Body of pancreas (tissue), 4 donors: ENCODE data around the gene DIO1. TPM values are rescaled to one million over a fixed set of nuclear protein-coding genes. Genes with fewer than 3 reads are reported as not detected.
A peak's percentile ranks its signal among the peaks of the same experiment; 100 is the strongest.

ENCODE experiments used
- ATAC-seq: fragments of 150-250 bp; one replicate; pipeline ENCODE4 v1.9.1; 2016
- DNase-seq, 4 donors: peaks; one replicate each; pipeline ENCODE4 v3.0.0-alpha.2; 2019
- H3K27ac ChIP-seq, 4 donors: fragments of 200-600 bp; sonication (generic); 1 replicate in 3 of 4; 2 replicates in 1 of 4; pipeline versions ENCODE4 v1.5.1 to v1.6.1; 2016 to 2019; ENCODE audit warnings: mild to moderate bottlenecking in 1 of 4, mixed read lengths in 1 of 4, moderate library complexity in 1 of 4
- H3K27me3 ChIP-seq, 2 donors: fragments of 200-600 bp; sonication (generic); one replicate each; pipeline ENCODE4 v1.6.0; 2016; ENCODE audit warnings: mild to moderate bottlenecking in 1 of 2
- H3K36me3 ChIP-seq, 2 donors: fragments of 200-600 bp; sonication (generic); replicated peaks in 1 of 2; 2 replicates each; pipeline ENCODE4 v1.5.1; 2016; ENCODE audit warnings: low read depth in 2 of 2; ENCODE audit not compliant: insufficient read depth in 1 of 2
- H3K4me1 ChIP-seq: fragments of 200-600 bp; sonication (generic); one replicate; pipeline ENCODE4 v1.6.0; 2016
- H3K4me3 ChIP-seq, 2 donors: fragments of 200-600 bp; sonication (generic); 1 replicate in 1 of 2; 2 replicates in 1 of 2; pipeline ENCODE4 v1.5.1; 2016 to 2019
- H3K9me3 ChIP-seq, 3 donors: fragments of 200-600 bp; sonication (generic); 1 replicate in 2 of 3; 2 replicates in 1 of 3; pipeline ENCODE4 v1.5.1; 2016
- POLR2A ChIP-seq, 3 donors: fragments of 450-650 bp; IDR thresholded peaks; one replicate each; pipeline ENCODE4 v1.6.1; 2016; ENCODE audit warnings: antibody characterized with exemption in 3 of 3, mild to moderate bottlenecking in 2 of 3
- WGBS, 2 donors: methylation state at CpG; one replicate each; pipeline ENCODE4 v1.1.5; 2017; 5-methylcytosine and 5-hydroxymethylcytosine counted together
- intact Hi-C: fragments of 100-400 bp; cut with DNase I; formaldehyde crosslinking; loops from one replicate; pipeline ENCODE4 v1.15.1; 2023
- total RNA-seq, 2 donors: library from RNA; depleted of rRNA; stranded (reverse); fragments of >200 nt; gene quantifications; one replicate each; pipeline ENCODE4 v1.1.0, GENCODE V29; 2016
- TF ChIP-seq, protein P1 (sequence below), 7 experiments: fragments of 450-650 bp in 4 of 7; fragments of 200-600 bp in 3 of 7; sonication (generic) in 3 of 7; IDR thresholded peaks; one replicate each; pipeline ENCODE4 v1.5.1; 2016 to 2019; ENCODE audit warnings: antibody characterized with exemption in 7 of 7

DIO1 gene
- total RNA-seq, 2 donors from 2014 or later: not detected

DNA sequence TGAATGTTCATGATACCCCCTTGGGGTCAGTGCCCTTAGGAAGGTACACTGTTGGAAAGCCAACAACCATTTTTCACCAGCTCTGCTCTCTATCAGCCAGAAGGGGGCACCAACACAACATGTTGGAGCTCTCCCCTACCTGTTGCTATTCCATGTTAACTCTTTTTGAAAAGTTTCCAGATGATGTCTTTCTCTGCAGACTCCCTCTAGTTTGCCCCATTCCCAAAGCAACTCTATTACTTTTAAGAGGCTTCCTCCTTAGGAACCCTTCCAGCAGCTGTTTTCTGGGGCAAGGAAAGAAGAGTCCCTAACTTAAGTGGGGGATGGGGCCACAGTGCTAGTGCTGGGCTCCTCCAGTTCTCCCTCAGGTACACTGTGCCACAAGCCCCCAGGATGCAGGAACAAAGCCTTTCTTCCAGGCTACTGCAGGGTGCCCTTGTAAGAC is 33.0 kb upstream of the DIO1 start:
- Histone ChIP-seq H3K9me3 (no peaks in the 10 kb centered on the region), H3K4me3 (no peak overlapping the region), H3K36me3 (peaks cover 12 to 13% of the 10 kb centered on the region in 2 donors), H3K27me3 (no peaks in the 10 kb centered on the region), H3K4me1 (no peaks in the 10 kb centered on the region), H3K27ac (no peak overlapping the region)
- intact Hi-C loops: loop anchor here (10.0 kb wide), 1 partner anchor 94 kb away; no protein-coding TSS in a partner anchor
- DNase-seq (peak; percentile 30 to 54 (median 49)), ATAC-seq (peak; percentile 66)
- TF ChIP-seq, protein P1, sequence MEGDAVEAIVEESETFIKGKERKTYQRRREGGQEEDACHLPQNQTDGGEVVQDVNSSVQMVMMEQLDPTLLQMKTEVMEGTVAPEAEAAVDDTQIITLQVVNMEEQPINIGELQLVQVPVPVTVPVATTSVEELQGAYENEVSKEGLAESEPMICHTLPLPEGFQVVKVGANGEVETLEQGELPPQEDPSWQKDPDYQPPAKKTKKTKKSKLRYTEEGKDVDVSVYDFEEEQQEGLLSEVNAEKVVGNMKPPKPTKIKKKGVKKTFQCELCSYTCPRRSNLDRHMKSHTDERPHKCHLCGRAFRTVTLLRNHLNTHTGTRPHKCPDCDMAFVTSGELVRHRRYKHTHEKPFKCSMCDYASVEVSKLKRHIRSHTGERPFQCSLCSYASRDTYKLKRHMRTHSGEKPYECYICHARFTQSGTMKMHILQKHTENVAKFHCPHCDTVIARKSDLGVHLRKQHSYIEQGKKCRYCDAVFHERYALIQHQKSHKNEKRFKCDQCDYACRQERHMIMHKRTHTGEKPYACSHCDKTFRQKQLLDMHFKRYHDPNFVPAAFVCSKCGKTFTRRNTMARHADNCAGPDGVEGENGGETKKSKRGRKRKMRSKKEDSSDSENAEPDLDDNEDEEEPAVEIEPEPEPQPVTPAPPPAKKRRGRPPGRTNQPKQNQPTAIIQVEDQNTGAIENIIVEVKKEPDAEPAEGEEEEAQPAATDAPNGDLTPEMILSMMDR (IDR thresholded peaks at IDR 0.05): peak; percentile 17 to 76 (median 68)
- no peak for TF ChIP-seq POLR2A (IDR thresholded peaks at IDR 0.05)

DNA sequence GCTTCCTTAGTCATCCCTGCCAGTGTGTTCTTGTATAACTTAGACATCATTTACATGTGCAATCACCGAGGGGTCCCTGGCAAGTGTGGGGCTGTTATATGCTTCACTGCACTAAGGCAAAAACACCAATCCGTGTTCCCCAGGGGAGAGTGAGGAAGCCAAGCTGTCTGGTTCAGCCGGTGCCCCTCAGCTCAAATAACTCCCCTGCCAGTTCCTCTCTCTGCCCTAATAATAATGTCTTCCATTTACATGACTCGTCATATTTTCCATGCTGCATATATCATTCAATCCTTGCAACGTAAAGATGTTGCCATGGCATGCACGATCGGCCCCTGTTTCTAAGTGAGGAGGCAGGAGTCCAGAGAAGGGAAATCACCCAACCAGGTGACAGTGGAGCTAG is 31.5 kb upstream of the DIO1 start:
- Histone ChIP-seq H3K4me1 (no peaks in the 10 kb centered on the region), H3K4me3 (no peak overlapping the region), H3K9me3 (no peaks in the 10 kb centered on the region), H3K36me3 (peaks cover 9 to 17% of the 10 kb centered on the region in 2 donors), H3K27me3 (no peaks in the 10 kb centered on the region), H3K27ac (no peak overlapping the region)
- no peak for DNase-seq
- 77 to 80% methylated on average over 6 to 7 of the region's 7 CpGs for WGBS, 2 donors
- no peak for ATAC-seq
- intact Hi-C loops: loop anchor here (10.0 kb wide), 1 partner anchor 92 kb away; no protein-coding TSS in a partner anchor
- TF ChIP-seq, protein P1 (IDR thresholded peaks at IDR 0.05): no peak
- TF ChIP-seq POLR2A (IDR thresholded peaks at IDR 0.05): no peak

DNA sequence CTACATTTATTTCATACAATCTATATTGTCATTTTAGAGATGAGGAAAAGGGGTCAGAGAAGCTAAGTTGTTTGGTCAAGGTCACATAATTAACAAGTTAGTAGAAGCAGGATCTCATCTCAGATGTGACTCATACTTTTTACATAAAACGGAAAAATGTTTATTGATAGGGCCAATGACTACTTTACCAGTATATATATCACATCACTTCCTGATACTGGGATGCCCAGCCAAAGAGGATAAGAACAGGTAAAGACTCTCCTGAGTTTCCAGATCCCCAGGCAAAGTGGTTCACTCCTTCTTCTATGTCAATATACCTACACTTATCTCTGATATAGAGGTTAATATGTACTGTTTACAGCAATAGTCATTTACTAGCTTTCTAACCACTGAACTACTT is 25.4 kb upstream of the DIO1 start:
- no peak for DNase-seq
- TF ChIP-seq POLR2A (IDR thresholded peaks at IDR 0.05): no peak
- TF ChIP-seq, protein P1 (IDR thresholded peaks at IDR 0.05): no peak
- no peaks in the 10 kb centered on the region for H3K4me1 ChIP-seq
- no peak for ATAC-seq
- no peak overlapping the region for H3K27ac ChIP-seq
- H3K36me3 ChIP-seq: peaks cover 12 to 17% of the 10 kb centered on the region in 2 donors
- intact Hi-C loops: loop anchor here (10.0 kb wide), 1 partner anchor 86 kb away; no protein-coding TSS in a partner anchor
- no peak overlapping the region for H3K4me3 ChIP-seq
- no peaks in the 10 kb centered on the region for H3K9me3 ChIP-seq
- 52 to 65% methylated on average over 1 of the region's 1 CpG for WGBS, 2 donors
- H3K27me3 ChIP-seq: no peaks in the 10 kb centered on the region

DNA sequence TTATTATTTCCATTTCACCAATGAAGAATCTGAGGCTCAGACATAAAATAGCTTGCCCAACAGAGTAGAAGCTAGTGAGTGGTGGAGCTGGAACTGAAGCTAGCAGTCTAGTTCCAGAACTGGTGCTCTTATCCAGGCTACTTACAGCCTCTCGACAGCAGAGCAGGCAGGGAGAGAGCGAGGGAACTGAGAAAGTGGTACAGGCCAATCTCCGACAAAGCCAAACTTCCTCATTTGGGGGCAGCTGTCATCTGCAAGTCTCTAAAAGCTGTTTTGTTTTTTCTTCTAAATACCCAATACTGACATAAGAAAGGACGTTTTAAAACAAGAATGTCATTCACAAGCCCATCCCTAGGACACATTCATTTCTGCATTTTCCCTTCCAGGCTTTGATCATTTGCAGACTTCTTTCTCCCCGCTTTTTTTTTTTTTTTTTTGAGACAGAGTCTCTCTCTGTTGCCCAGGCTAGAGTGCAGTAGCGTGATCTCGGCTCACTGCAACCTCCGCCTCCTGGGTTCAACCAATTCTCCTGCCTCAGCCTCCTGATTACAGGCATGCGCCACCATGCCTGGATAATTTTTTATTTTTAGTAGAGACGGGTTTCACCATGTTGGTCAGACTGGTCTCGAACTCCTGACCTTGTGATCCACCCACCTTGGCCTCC is 24.4 kb upstream of the DIO1 start:
- Histone ChIP-seq H3K27ac (no peak overlapping the region), H3K4me3 (no peak overlapping the region), H3K9me3 (no peaks in the 10 kb centered on the region), H3K27me3 (no peaks in the 10 kb centered on the region), H3K36me3 (peaks cover 12 to 17% of the 10 kb centered on the region in 2 donors), H3K4me1 (no peaks in the 10 kb centered on the region)
- WGBS, 2 donors: 85 to 87% methylated on average over 11 of the region's 11 CpGs
- TF ChIP-seq POLR2A (IDR thresholded peaks at IDR 0.05): no peak
- TF ChIP-seq, protein P1 (IDR thresholded peaks at IDR 0.05): no peak
- intact Hi-C loops: loop anchor here (10.0 kb wide), 1 partner anchor 85 kb away; no protein-coding TSS in a partner anchor
- ATAC-seq (no peak), DNase-seq (no peak)

DNA sequence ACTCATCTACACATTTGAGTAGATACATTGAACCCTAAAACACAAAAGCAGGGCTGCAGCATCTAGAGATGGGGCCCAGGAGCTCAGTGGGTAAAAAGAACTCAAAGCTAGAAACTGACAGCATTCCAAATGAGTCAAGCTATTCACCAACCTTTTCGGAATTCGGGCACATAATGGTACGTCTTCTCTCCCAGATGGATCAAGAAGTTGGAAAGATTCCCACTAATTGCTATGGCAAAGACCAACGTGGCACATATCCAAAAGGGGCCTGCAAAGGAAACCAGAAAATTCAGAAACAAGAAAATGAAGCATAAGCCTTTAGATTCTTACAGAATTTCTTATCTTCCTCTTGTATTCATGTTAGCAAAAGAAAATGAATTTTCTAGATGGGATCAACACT is 22.8 kb upstream of the DIO1 start:
- 74 to 76% methylated on average over 4 of the region's 4 CpGs for WGBS, 2 donors
- DNase-seq: no peak

More for the DNA sequence above, 22.8 kb upstream of the DIO1 start:
- no peak for ATAC-seq
- no peaks in the 10 kb centered on the region for H3K9me3 ChIP-seq
- no peak for TF ChIP-seq POLR2A (IDR thresholded peaks at IDR 0.05)
- TF ChIP-seq, protein P1 (IDR thresholded peaks at IDR 0.05): no peak
- intact Hi-C loops: no loop called here
- H3K27me3 ChIP-seq: no peaks in the 10 kb centered on the region
- H3K27ac ChIP-seq: no peak overlapping the region
- no peaks in the 10 kb centered on the region for H3K4me1 ChIP-seq
- H3K4me3 ChIP-seq: no peak overlapping the region
- peaks cover 2 to 18% of the 10 kb centered on the region in 2 donors for H3K36me3 ChIP-seq
